A549 (cell line): ENCODE measurements around the gene C2orf69.

Source experiments
- CBX2 ChIP-seq: fragments of 200-600 bp; sonication (generic); IDR thresholded peaks from 2 replicates; pipeline ENCODE4 v1.6.1; 2016; ENCODE audit warnings: low read depth, mild to moderate bottlenecking, borderline replicate concordance
- CHD2 ChIP-seq: fragments of 150-350 bp; IDR thresholded peaks from 2 replicates; pipeline ENCODE4 v1.6.1; 2014; ENCODE audit warnings: low read length; ENCODE audit not compliant: partially characterized antibody
- EP300 ChIP-seq, 2 experiments: fragments of >200 bp; sonication (Bioruptor Twin); formaldehyde crosslinking; IDR thresholded peaks; 2 replicates in 1 of 2; 3 replicates in 1 of 2; pipeline ENCODE4 v1.6.1; 2016 to 2017
- MAZ ChIP-seq: fragments of 150-350 bp; IDR thresholded peaks from 2 replicates; pipeline ENCODE4 v1.6.1; 2014; ENCODE audit warnings: antibody characterized with exemption, low read depth, low read length, borderline replicate concordance
- RAD21 ChIP-seq, 2 experiments: fragments of >200 bp in 1 of 2; sonication (Bioruptor Twin) in 1 of 2; formaldehyde crosslinking in 1 of 2; IDR thresholded peaks in 1 of 2; conservative IDR thresholded peaks in 1 of 2; 2 replicates in 1 of 2; 3 replicates in 1 of 2; pipeline ENCODE4 v1.6.1; 2012 to 2018; ENCODE audit warnings: inconsistent platforms in 1 of 2
- TF ChIP-seq, protein P1 (sequence below): fragments of >200 bp; sonication (Bioruptor Twin); formaldehyde crosslinking; IDR thresholded peaks from 3 replicates; pipeline ENCODE4 v1.5.1; 2016
- TF ChIP-seq, protein P2 (sequence below): fragments of 450-650 bp; IDR thresholded peaks from 2 replicates; pipeline ENCODE4 v1.6.1; 2014; ENCODE audit warnings: antibody characterized with exemption

DNA sequence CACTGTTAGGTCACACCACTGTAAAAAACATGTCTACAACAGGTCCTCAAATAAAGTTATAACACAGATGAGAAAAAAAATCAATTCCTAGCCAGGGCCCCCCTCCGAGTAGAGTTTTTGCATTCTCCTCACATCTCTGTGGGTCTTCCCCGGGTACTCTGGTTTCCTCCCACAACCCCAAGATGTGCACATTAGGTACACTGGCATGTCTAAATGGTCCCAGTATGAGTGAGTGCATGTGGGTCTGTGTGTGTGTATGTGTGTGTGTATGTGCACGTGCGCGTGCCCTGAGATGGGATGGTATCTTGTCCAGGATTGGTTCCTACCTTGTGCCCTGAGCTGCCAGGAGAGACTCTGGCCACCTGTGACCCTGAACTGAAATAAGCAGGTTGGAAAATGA lies 39.3 kb downstream of the C2orf69 start:
- TF ChIP-seq, protein P1, sequence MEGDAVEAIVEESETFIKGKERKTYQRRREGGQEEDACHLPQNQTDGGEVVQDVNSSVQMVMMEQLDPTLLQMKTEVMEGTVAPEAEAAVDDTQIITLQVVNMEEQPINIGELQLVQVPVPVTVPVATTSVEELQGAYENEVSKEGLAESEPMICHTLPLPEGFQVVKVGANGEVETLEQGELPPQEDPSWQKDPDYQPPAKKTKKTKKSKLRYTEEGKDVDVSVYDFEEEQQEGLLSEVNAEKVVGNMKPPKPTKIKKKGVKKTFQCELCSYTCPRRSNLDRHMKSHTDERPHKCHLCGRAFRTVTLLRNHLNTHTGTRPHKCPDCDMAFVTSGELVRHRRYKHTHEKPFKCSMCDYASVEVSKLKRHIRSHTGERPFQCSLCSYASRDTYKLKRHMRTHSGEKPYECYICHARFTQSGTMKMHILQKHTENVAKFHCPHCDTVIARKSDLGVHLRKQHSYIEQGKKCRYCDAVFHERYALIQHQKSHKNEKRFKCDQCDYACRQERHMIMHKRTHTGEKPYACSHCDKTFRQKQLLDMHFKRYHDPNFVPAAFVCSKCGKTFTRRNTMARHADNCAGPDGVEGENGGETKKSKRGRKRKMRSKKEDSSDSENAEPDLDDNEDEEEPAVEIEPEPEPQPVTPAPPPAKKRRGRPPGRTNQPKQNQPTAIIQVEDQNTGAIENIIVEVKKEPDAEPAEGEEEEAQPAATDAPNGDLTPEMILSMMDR, result no peak
- TF ChIP-seq CHD2 (no peak), RAD21 (conservative IDR thresholded peaks at IDR 0.05 in 1 of 2, IDR thresholded peaks at IDR 0.05 in 1 of 2) (no peak), MAZ (no peak), EP300 (IDR thresholded peaks at IDR 0.05) (no peak), CBX2 (no peak)
- TF ChIP-seq, protein P2, sequence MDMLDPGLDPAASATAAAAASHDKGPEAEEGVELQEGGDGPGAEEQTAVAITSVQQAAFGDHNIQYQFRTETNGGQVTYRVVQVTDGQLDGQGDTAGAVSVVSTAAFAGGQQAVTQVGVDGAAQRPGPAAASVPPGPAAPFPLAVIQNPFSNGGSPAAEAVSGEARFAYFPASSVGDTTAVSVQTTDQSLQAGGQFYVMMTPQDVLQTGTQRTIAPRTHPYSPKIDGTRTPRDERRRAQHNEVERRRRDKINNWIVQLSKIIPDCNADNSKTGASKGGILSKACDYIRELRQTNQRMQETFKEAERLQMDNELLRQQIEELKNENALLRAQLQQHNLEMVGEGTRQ, result no peak
